ENCODE measurements around the gene LDB1. TPM values are rescaled to one million over a fixed set of nuclear protein-coding genes. Genes with fewer than 3 reads are reported as not detected.
A peak's percentile ranks its signal among the peaks of the same experiment; 100 is the strongest.

Gene LDB1, protein sequence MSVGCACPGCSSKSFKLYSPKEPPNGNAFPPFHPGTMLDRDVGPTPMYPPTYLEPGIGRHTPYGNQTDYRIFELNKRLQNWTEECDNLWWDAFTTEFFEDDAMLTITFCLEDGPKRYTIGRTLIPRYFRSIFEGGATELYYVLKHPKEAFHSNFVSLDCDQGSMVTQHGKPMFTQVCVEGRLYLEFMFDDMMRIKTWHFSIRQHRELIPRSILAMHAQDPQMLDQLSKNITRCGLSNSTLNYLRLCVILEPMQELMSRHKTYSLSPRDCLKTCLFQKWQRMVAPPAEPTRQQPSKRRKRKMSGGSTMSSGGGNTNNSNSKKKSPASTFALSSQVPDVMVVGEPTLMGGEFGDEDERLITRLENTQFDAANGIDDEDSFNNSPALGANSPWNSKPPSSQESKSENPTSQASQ
- total RNA-seq (2021) (89.1 to 100 TPM (median 94.2 TPM) in 3 replicates), Bru-seq, nascent RNA (percentile 87 among the genes with signal in this experiment)
- long read RNA-seq, experiment 1, transcript LDB1-201 (11 exons, 2,285 nt) = minor isoform, 18 of 325 reads
- long read RNA-seq, experiment 1, transcript LDB1-202 (11 exons, 2,089 nt) = major isoform, 103 of 325 reads
- long read RNA-seq, experiment 1, partial matches to known transcripts = 108 of 325 reads
- long read RNA-seq, experiment 1, other reads (novel, unspliced or antisense) = 96 of 325 reads
- long read RNA-seq, experiment 2, transcript LDB1-201 (11 exons, 2,285 nt) = major isoform, 6 of 38 reads
- long read RNA-seq, experiment 2, partial matches to known transcripts = 8 of 38 reads
- long read RNA-seq, experiment 2, other reads (novel, unspliced or antisense) = 20 of 38 reads
- long read RNA-seq, experiment 3, partial matches to known transcripts = 0 of 1 reads
- long read RNA-seq, experiment 3, other reads (novel, unspliced or antisense) = 1 of 1 reads

DNA sequence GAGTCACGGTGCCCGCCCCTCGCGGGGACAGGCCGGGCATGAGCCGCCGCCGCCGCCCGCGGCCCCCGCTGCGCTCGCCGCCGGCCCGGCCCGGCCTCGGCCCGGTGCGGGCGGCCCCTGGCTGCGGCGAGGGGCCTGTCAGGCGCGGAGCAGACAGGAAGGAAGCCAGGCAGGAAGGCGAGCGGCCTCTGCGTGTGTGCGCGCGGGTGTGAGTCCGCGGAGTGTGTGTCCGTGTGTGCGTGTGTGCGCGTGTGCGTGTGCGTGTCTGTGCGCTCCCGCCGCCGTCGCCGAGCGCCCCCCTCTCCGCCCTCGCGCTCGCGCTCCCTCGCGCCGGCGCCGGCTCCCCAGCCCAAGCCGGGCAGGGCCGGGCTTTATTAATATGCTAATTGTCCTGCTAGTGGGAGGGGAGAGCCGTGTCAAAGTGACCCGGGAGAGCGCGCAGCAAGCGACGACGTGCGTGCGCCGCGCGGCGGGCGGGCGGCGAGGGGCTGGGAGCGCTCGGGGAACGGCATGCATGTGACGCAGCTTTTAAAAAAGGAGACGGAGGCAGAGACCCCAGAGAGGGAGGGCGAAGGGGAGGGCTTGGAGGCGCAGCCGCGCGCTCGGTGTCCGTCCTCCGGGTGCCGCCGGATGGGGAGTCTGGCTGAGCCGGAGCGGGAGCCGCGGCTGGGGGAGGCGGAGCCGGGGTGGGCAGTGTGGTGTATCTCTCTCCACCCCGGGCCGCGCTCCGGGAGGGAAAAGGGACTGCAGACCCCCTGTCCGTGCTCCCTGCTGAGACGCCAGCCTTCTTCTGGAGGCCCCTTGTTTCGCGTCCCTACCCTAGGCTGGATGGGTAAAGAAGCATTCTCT, at the start of gene LDB1:
TSS of gene LDB1 (minus strand) at position 227 of the 849 bp plus-strand sequence. CDS start 258 bp downstream, outside the sequence.
- ATAC-seq (peak; percentile 9), DNase-seq (ENCODE audit: low spot score) (peak; percentile 75)
- H3K9me3 Mint-ChIP-seq = no peaks in the 10 kb centered on the region
- H3K4me3 Mint-ChIP-seq = peak within 1 kb of the TSS; percentile 84
- ChIA-PET POLR2A (interaction anchor here (2.3 kb wide), 1 partner anchor 31 kb away, joined by 9 read pairs; the partner anchor contains the start of gene NOLC1), CTCF (interaction anchor here (0.9 to 1.7 kb wide), 2 partner anchors 8 to 277 kb away, joined by 5 to 10 read pairs; partner anchors contain the start of gene KCNIP2)
- H3K27ac Mint-ChIP-seq = peak within 1 kb of the TSS; percentile 98
- no peaks in the 10 kb centered on the region for H3K27me3 Mint-ChIP-seq (ENCODE audit: low read depth)
- no peaks in the 10 kb centered on the region for H3K36me3 Mint-ChIP-seq
- peaks cover 62% of the 10 kb centered on the region for H3K4me1 Mint-ChIP-seq
- TF ChIP-seq SOX15 (CRISPR knock-in tag; IDR thresholded peaks at IDR 0.05) (no peak), ZBTB21 (CRISPR knock-in tag; IDR thresholded peaks at IDR 0.05; ENCODE audit: borderline replicate concordance) (peak; percentile 41; the same call in 1 of the 2 replicates), TP53 (CRISPR knock-in tag; IDR thresholded peaks at IDR 0.05) (no peak), FOXP1 (CRISPR knock-in tag; IDR thresholded peaks at IDR 0.05; ENCODE audit: borderline replicate concordance) (peak; percentile 64; the same call in 1 of the 2 replicates), ZNF219 (CRISPR knock-in tag; IDR thresholded peaks at IDR 0.05; ENCODE audit: borderline replicate concordance) (0 out of 2 replicates have a peak, but pooled peaks have one; percentile 31), ZNF121 (CRISPR knock-in tag; IDR thresholded peaks at IDR 0.05) (no peak), KAT7 (CRISPR knock-in tag; IDR thresholded peaks at IDR 0.05; ENCODE audit: borderline replicate concordance) (0 out of 2 replicates have a peak, but pooled peaks have one; percentile 18), NR2C2 (CRISPR knock-in tag; IDR thresholded peaks at IDR 0.05) (0 out of 2 replicates have a peak, but pooled peaks have one; percentile 23), NFE2L1 (CRISPR knock-in tag; IDR thresholded peaks at IDR 0.05) (peak; percentile 30; the same call in 1 of the 2 replicates), TCF7 (CRISPR knock-in tag; IDR thresholded peaks at IDR 0.05; ENCODE audit: low read depth) (no peak), ZNF423 (CRISPR knock-in tag; IDR thresholded peaks at IDR 0.05) (peak; percentile 77), MXD4 (CRISPR knock-in tag; IDR thresholded peaks at IDR 0.05; ENCODE audit: borderline replicate concordance) (no peak)
- TF ChIP-seq, protein P1, sequence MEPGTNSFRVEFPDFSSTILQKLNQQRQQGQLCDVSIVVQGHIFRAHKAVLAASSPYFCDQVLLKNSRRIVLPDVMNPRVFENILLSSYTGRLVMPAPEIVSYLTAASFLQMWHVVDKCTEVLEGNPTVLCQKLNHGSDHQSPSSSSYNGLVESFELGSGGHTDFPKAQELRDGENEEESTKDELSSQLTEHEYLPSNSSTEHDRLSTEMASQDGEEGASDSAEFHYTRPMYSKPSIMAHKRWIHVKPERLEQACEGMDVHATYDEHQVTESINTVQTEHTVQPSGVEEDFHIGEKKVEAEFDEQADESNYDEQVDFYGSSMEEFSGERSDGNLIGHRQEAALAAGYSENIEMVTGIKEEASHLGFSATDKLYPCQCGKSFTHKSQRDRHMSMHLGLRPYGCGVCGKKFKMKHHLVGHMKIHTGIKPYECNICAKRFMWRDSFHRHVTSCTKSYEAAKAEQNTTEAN (CRISPR knock-in tag; IDR thresholded peaks at IDR 0.05) = peak; percentile 88; the same call in 1 of the 2 replicates
- TF ChIP-seq, protein P2, sequence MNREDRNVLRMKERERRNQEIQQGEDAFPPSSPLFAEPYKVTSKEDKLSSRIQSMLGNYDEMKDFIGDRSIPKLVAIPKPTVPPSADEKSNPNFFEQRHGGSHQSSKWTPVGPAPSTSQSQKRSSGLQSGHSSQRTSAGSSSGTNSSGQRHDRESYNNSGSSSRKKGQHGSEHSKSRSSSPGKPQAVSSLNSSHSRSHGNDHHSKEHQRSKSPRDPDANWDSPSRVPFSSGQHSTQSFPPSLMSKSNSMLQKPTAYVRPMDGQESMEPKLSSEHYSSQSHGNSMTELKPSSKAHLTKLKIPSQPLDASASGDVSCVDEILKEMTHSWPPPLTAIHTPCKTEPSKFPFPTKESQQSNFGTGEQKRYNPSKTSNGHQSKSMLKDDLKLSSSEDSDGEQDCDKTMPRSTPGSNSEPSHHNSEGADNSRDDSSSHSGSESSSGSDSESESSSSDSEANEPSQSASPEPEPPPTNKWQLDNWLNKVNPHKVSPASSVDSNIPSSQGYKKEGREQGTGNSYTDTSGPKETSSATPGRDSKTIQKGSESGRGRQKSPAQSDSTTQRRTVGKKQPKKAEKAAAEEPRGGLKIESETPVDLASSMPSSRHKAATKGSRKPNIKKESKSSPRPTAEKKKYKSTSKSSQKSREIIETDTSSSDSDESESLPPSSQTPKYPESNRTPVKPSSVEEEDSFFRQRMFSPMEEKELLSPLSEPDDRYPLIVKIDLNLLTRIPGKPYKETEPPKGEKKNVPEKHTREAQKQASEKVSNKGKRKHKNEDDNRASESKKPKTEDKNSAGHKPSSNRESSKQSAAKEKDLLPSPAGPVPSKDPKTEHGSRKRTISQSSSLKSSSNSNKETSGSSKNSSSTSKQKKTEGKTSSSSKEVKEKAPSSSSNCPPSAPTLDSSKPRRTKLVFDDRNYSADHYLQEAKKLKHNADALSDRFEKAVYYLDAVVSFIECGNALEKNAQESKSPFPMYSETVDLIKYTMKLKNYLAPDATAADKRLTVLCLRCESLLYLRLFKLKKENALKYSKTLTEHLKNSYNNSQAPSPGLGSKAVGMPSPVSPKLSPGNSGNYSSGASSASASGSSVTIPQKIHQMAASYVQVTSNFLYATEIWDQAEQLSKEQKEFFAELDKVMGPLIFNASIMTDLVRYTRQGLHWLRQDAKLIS (CRISPR knock-in tag; IDR thresholded peaks at IDR 0.05; ENCODE audit: borderline replicate concordance) = no peak
- TF ChIP-seq, protein P3, sequence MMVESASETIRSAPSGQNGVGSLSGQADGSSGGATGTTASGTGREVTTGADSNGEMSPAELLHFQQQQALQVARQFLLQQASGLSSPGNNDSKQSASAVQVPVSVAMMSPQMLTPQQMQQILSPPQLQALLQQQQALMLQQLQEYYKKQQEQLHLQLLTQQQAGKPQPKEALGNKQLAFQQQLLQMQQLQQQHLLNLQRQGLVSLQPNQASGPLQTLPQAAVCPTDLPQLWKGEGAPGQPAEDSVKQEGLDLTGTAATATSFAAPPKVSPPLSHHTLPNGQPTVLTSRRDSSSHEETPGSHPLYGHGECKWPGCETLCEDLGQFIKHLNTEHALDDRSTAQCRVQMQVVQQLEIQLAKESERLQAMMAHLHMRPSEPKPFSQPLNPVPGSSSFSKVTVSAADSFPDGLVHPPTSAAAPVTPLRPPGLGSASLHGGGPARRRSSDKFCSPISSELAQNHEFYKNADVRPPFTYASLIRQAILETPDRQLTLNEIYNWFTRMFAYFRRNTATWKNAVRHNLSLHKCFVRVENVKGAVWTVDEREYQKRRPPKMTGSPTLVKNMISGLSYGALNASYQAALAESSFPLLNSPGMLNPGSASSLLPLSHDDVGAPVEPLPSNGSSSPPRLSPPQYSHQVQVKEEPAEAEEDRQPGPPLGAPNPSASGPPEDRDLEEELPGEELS (CRISPR knock-in tag; IDR thresholded peaks at IDR 0.05) = peak; percentile 52
- TF ChIP-seq, protein P4, sequence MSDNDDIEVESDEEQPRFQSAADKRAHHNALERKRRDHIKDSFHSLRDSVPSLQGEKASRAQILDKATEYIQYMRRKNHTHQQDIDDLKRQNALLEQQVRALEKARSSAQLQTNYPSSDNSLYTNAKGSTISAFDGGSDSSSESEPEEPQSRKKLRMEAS (CRISPR knock-in tag; IDR thresholded peaks at IDR 0.05) = peak; percentile 25; the same call in 1 of the 2 replicates
- TF ChIP-seq, protein P5, sequence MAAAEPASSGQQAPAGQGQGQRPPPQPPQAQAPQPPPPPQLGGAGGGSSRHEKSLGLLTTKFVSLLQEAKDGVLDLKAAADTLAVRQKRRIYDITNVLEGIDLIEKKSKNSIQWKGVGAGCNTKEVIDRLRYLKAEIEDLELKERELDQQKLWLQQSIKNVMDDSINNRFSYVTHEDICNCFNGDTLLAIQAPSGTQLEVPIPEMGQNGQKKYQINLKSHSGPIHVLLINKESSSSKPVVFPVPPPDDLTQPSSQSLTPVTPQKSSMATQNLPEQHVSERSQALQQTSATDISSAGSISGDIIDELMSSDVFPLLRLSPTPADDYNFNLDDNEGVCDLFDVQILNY (CRISPR knock-in tag; IDR thresholded peaks at IDR 0.05) = no peak
- TF ChIP-seq, protein P6, sequence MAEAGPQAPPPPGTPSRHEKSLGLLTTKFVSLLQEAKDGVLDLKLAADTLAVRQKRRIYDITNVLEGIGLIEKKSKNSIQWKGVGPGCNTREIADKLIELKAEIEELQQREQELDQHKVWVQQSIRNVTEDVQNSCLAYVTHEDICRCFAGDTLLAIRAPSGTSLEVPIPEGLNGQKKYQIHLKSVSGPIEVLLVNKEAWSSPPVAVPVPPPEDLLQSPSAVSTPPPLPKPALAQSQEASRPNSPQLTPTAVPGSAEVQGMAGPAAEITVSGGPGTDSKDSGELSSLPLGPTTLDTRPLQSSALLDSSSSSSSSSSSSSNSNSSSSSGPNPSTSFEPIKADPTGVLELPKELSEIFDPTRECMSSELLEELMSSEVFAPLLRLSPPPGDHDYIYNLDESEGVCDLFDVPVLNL (CRISPR knock-in tag; IDR thresholded peaks at IDR 0.05; ENCODE audit: borderline replicate concordance, low read depth) = no peak
- TF ChIP-seq, protein P7, sequence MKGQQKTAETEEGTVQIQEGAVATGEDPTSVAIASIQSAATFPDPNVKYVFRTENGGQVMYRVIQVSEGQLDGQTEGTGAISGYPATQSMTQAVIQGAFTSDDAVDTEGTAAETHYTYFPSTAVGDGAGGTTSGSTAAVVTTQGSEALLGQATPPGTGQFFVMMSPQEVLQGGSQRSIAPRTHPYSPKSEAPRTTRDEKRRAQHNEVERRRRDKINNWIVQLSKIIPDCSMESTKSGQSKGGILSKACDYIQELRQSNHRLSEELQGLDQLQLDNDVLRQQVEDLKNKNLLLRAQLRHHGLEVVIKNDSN (CRISPR knock-in tag; IDR thresholded peaks at IDR 0.05) = 0 out of 2 replicates have a peak, but pooled peaks have one; percentile 38
- TF ChIP-seq, protein P8, sequence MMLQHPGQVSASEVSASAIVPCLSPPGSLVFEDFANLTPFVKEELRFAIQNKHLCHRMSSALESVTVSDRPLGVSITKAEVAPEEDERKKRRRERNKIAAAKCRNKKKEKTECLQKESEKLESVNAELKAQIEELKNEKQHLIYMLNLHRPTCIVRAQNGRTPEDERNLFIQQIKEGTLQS (CRISPR knock-in tag; conservative IDR thresholded peaks at IDR 0.05) = no peak

Measured in WTC11 (cell line).